ENCODE measurements around the gene ABCA6. TPM values are rescaled to one million over a fixed set of nuclear protein-coding genes. Genes with fewer than 3 reads are reported as not detected.
"Not testable (repeated sequence)": the region's sequence is repeated elsewhere in the genome, so short reads cannot be mapped to it uniquely, and the experiment has no call there.

The ABCA6 gene
- total RNA-seq, 1 donor from 2014 or later = 4.4 TPM

DNA sequence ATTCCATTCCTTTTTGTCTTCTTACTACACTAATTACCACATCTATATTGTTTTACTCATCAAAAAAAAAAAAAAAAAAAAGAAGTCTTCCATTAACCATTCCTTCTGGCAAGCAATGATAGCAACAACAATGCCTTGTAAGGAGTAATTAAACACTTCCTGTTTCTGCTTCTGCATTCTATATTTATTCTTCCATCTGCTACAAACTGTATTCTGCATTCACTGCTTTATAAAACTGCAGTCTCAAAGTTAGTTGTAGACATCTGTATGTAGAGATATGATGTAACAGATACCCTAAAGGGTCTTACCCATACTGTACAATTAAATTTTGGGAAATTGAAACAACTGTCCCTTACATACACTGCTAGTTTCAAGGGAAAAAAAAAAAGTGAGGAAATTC, 28.7 kb upstream of the ABCA6 start:
- intact Hi-C loops (cut with micrococcal nuclease) = no loop called here
- Mint-ChIP-seq H3K36me3 (ENCODE audit: low read depth) (no peaks in the 10 kb centered on the region), H3K27ac (no peak overlapping the region), H3K9me3 (peaks cover 2% of the 10 kb centered on the region), H3K27me3 (no peaks in the 10 kb centered on the region), H3K4me1 (peaks cover 11% of the 10 kb centered on the region), H3K4me3 (no peak overlapping the region)
- TF ChIP-seq, protein P1, sequence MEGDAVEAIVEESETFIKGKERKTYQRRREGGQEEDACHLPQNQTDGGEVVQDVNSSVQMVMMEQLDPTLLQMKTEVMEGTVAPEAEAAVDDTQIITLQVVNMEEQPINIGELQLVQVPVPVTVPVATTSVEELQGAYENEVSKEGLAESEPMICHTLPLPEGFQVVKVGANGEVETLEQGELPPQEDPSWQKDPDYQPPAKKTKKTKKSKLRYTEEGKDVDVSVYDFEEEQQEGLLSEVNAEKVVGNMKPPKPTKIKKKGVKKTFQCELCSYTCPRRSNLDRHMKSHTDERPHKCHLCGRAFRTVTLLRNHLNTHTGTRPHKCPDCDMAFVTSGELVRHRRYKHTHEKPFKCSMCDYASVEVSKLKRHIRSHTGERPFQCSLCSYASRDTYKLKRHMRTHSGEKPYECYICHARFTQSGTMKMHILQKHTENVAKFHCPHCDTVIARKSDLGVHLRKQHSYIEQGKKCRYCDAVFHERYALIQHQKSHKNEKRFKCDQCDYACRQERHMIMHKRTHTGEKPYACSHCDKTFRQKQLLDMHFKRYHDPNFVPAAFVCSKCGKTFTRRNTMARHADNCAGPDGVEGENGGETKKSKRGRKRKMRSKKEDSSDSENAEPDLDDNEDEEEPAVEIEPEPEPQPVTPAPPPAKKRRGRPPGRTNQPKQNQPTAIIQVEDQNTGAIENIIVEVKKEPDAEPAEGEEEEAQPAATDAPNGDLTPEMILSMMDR (IDR thresholded peaks at IDR 0.05) = no peak
- POLR2A ChIA-PET = no interaction called here
- CTCF ChIA-PET = no interaction called here
- ATAC-seq (ENCODE audit: low read depth) = no peak
- DNase-seq = no peak

DNA sequence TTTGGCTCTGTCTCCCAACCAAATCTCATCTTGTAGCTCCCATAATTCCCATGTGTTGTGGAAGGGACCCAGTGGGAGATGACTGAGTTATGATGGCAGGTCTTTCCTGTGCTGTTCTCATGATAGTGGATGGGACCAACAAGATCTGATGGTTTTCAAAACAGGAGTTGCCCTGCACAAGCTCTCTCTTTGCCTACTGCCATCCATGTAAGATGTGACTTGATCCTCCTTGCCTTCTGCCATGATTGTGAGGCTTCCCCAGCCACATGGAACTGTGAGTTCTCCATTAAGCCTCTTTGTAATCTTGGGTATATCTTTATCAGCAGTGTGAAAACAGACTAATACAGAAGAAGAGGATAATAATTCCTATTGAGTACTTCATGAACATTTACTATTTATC, 26.9 kb upstream of the ABCA6 start:
- intact Hi-C loops (cut with micrococcal nuclease); H3K36me3 Mint-ChIP-seq (ENCODE audit: low read depth); H3K4me3 Mint-ChIP-seq; POLR2A ChIA-PET; H3K27me3 Mint-ChIP-seq; DNase-seq; H3K27ac Mint-ChIP-seq; CTCF ChIA-PET; ATAC-seq (ENCODE audit: low read depth); H3K9me3 Mint-ChIP-seq: not testable (repeated sequence)
- H3K4me1 Mint-ChIP-seq = peaks cover 11% of the 10 kb centered on the region

DNA sequence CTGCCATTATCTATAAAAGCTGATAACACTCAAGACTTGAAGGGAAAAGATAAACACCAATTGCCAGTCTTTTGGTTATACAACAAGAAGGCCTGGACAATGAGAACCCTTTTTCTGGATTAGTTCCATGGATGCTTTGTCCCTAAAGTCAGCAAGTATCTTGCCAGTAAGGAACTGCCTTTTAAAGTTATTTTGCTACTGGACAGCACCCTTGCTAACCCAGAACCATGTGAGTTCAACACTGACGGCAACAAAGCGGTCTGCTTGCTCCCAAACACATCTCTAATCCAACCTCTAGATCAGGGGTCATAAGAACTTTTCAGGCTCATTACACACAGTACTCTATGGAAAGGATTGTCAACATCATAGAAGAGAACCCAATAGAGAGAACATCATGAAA, 25.3 kb upstream of the ABCA6 start:
- intact Hi-C loops (cut with micrococcal nuclease) = no loop called here
- H3K4me1 Mint-ChIP-seq = peaks cover 11% of the 10 kb centered on the region
- no peaks in the 10 kb centered on the region for H3K36me3 Mint-ChIP-seq (ENCODE audit: low read depth)
- no peak overlapping the region for H3K27ac Mint-ChIP-seq
- DNase-seq = no peak
- peaks cover 2% of the 10 kb centered on the region for H3K9me3 Mint-ChIP-seq
- ATAC-seq (ENCODE audit: low read depth) = no peak
- CTCF ChIA-PET = no interaction called here
- TF ChIP-seq, protein P1 (IDR thresholded peaks at IDR 0.05) = no peak
- H3K4me3 Mint-ChIP-seq = no peak overlapping the region
- H3K27me3 Mint-ChIP-seq = no peaks in the 10 kb centered on the region
- POLR2A ChIA-PET = no interaction called here

DNA sequence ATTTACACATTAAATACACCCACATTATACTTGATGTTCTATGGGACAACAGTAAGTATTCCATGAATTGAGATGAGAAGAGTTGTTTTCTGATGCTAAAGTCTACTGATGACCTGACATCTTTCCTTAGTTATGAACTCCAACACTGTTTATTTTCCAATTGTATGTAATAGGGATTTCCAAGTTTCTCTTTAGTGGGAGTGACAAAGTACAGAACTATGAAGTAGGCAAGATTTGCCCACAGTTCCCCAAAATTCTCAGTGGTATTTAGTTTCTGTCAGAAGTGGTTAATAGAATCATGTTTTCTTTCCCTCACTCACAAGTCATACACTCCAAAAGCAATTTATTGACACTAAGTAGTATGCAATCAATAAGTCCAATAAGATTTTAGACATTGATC, 22.5 kb upstream of the ABCA6 start:
- CTCF ChIA-PET = no interaction called here
- Mint-ChIP-seq H3K4me1 (no peaks in the 10 kb centered on the region), H3K9me3 (peaks cover 2% of the 10 kb centered on the region), H3K27me3 (no peaks in the 10 kb centered on the region), H3K4me3 (no peak overlapping the region), H3K36me3 (ENCODE audit: low read depth) (no peaks in the 10 kb centered on the region), H3K27ac (no peak overlapping the region)
- TF ChIP-seq, protein P1 (IDR thresholded peaks at IDR 0.05) = no peak
- no peak for ATAC-seq (ENCODE audit: low read depth)
- POLR2A ChIA-PET = no interaction called here
- DNase-seq = no peak
- intact Hi-C loops (cut with micrococcal nuclease) = no loop called here

DNA sequence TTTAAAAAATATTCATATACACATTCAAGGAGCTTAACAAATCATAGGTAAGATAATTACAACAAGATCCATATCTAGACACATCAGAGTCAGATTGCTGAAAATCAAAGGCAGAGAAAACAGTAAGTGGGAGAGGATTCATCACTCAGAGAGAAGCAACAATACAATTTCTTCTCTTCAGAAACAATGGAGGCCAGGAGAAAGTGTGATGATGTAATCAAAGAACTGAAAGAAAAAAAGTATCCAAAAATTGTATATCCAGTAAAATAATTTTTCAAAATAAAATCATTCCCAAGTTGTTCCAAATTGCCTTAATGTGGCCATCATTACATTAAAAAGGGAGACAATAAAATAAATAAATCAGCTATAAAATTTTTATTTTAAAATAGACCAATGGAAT, 17.7 kb upstream of the ABCA6 start:
- H3K27me3 Mint-ChIP-seq = no peaks in the 10 kb centered on the region
- POLR2A ChIA-PET = no interaction called here

DNA sequence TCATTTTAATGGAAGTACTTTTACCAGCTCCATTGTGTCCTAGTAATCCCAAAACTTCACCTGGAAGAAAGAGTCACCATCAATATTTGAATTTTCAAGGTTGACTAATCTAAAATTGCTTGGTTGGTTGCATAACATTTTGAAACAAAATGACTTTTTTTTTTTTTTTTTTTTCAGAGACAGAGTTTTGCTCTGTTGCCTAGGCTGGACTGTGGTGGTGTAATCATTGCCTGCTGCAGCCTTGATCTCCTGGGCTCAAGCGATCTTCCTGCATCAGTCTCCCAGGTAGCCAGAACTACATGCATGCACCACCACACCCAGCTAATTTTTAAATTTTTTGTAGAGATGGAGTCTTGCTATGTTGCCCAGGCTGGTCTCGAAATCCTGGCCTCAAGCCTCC, 12.6 kb upstream of the ABCA6 start:
- no peak overlapping the region for H3K27ac Mint-ChIP-seq
- DNase-seq (no peak), ATAC-seq (ENCODE audit: low read depth) (no peak)
- H3K36me3 Mint-ChIP-seq (ENCODE audit: low read depth) = no peaks in the 10 kb centered on the region
- CTCF ChIA-PET = no interaction called here
- TF ChIP-seq, protein P1 (IDR thresholded peaks at IDR 0.05) = no peak
- POLR2A ChIA-PET = no interaction called here
- peaks cover 2% of the 10 kb centered on the region for H3K9me3 Mint-ChIP-seq
- H3K4me1 Mint-ChIP-seq = no peaks in the 10 kb centered on the region
- intact Hi-C loops (cut with micrococcal nuclease) = no loop called here
- H3K4me3 Mint-ChIP-seq = no peak overlapping the region
- no peaks in the 10 kb centered on the region for H3K27me3 Mint-ChIP-seq

More for the DNA sequence above, 17.7 kb upstream of the ABCA6 start:
- Mint-ChIP-seq H3K4me1 (no peaks in the 10 kb centered on the region), H3K27ac (no peak overlapping the region), H3K9me3 (peaks cover 2% of the 10 kb centered on the region), H3K4me3 (no peak overlapping the region), H3K36me3 (ENCODE audit: low read depth) (no peaks in the 10 kb centered on the region)
- DNase-seq (no peak), ATAC-seq (ENCODE audit: low read depth) (no peak)
- intact Hi-C loops (cut with micrococcal nuclease) = no loop called here
- CTCF ChIA-PET = no interaction called here
- TF ChIP-seq, protein P1 (IDR thresholded peaks at IDR 0.05) = no peak

All from activated B cell treated with CpG ODN at 0.5 μM for 24 hours (primary cell).